ENCODE results near the gene PARPBP. TPM values are rescaled to one million over a fixed set of nuclear protein-coding genes. Genes with fewer than 3 reads are reported as not detected.

The PARPBP gene
- total and polyA plus RNA-seq, 7 donors = 0.23 to 2.4 (median 0.75) TPM

DNA sequence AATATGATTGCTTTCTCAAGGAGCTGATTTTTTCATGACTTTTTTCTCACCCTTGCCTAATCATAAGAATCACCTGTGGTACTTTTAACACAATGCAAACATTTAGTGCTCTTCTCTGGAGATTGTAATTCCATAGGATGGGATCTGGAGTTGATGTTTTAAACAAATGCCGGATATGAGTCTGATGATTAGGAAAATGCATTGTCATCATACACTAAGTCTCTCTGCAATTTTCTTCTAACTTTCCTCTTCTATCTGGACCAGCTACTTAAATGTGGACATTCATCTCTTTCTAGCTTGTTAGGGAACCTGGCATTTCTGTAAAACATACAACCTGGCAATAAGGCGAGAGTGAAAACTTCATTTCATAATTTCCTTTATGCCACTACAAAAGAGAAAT is 54.1 kb downstream of the PARPBP start:
- Histone ChIP-seq H3K9me3 (no peaks in the 10 kb centered on the region), H3K27me3 (ENCODE audit: insufficient read depth in 3 of 3, low read length in 2 of 3) (no peaks in the 10 kb centered on the region), H3K36me3 (ENCODE audit: insufficient read depth in 1 of 2, low read depth in 1 of 2) (no peaks in the 10 kb centered on the region), H3K4me1 (no peaks in the 10 kb centered on the region), H3K4me3 (no peak overlapping the region), H3K27ac (no peak overlapping the region)
- ATAC-seq = no peak
- intact Hi-C loops (cut with DNase I) = loop anchor here (5.0 to 10.0 kb wide), 2 partner anchors 191 to 308 kb away; partner anchors contain the start of gene IGF1 (in 2 of the 2)
- 86 to 95% (median 90%) methylated on average over 2 of the region's 2 CpGs for WGBS, 3 donors
- DNase-seq = no peak
- TF ChIP-seq, protein P1, sequence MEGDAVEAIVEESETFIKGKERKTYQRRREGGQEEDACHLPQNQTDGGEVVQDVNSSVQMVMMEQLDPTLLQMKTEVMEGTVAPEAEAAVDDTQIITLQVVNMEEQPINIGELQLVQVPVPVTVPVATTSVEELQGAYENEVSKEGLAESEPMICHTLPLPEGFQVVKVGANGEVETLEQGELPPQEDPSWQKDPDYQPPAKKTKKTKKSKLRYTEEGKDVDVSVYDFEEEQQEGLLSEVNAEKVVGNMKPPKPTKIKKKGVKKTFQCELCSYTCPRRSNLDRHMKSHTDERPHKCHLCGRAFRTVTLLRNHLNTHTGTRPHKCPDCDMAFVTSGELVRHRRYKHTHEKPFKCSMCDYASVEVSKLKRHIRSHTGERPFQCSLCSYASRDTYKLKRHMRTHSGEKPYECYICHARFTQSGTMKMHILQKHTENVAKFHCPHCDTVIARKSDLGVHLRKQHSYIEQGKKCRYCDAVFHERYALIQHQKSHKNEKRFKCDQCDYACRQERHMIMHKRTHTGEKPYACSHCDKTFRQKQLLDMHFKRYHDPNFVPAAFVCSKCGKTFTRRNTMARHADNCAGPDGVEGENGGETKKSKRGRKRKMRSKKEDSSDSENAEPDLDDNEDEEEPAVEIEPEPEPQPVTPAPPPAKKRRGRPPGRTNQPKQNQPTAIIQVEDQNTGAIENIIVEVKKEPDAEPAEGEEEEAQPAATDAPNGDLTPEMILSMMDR (IDR thresholded peaks at IDR 0.05) = no peak

DNA sequence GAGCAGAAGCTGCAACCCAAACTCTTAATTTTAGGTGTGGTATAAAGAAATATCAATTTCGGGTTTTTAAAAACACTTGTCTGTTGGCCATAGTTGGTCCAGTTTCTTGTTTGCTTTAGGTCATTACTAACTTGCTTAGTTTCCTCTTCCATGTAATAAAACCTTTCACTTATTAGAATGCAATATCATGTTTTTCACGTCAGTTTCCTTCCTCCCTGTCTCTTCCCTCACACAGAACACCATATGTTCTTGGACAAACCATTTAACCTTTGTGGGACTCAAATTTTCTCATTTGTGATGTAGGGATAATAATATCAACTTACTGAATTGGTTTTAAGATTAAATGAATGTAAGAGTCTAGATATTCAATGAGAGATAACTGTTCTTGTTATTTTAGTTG is 54.8 kb downstream of the PARPBP start:
- TF ChIP-seq, protein P1 (IDR thresholded peaks at IDR 0.05) = no peak
- WGBS, 3 donors = 86 to 94% (median 88%) methylated on average over 2 of the region's 2 CpGs
- Histone ChIP-seq H3K4me3 (no peak overlapping the region), H3K4me1 (no peaks in the 10 kb centered on the region), H3K9me3 (no peaks in the 10 kb centered on the region), H3K27me3 (ENCODE audit: insufficient read depth in 3 of 3, low read length in 2 of 3) (no peaks in the 10 kb centered on the region), H3K27ac (no peak overlapping the region), H3K36me3 (ENCODE audit: insufficient read depth in 1 of 2, low read depth in 1 of 2) (no peaks in the 10 kb centered on the region)
- DNase-seq (no peak), ATAC-seq (no peak)
- intact Hi-C loops (cut with DNase I) = loop anchor here (5.0 to 10.0 kb wide), 2 partner anchors 190 to 308 kb away; partner anchors contain the start of gene IGF1 (in 2 of the 2)

DNA sequence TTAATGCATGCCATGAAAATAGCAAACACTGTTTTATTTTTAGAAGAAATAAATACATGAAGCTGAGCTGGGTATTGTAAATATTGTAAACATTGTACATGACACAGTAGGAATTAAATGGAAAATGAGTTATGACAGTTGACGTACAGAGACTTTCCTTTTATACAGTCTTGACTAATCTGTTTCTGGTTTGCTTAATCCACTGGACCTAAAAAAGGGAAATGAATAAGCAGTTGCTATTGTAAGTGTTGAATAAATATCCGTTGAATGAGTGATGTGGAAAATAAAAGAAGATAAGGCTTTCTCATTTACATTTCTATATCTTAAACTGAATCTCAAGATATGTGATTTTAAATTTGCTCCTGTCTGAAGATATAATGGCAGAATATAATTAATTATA is 62.7 kb downstream of the PARPBP start:
- Histone ChIP-seq H3K4me3 (no peak overlapping the region), H3K27ac (no peak overlapping the region), H3K36me3 (ENCODE audit: insufficient read depth in 1 of 2, low read depth in 1 of 2) (no peaks in the 10 kb centered on the region), H3K9me3 (no peaks in the 10 kb centered on the region), H3K27me3 (ENCODE audit: insufficient read depth in 3 of 3, low read length in 2 of 3) (no peaks in the 10 kb centered on the region), H3K4me1 (no peaks in the 10 kb centered on the region)
- peak in 1 of 4 donors; percentile 67 for ATAC-seq
- TF ChIP-seq, protein P1 (IDR thresholded peaks at IDR 0.05) = no peak
- WGBS, 3 donors = 55 to 74% (median 73%) methylated on average over 2 of the region's 2 CpGs
- intact Hi-C loops (cut with DNase I) = no loop called here
- DNase-seq = no peak

DNA sequence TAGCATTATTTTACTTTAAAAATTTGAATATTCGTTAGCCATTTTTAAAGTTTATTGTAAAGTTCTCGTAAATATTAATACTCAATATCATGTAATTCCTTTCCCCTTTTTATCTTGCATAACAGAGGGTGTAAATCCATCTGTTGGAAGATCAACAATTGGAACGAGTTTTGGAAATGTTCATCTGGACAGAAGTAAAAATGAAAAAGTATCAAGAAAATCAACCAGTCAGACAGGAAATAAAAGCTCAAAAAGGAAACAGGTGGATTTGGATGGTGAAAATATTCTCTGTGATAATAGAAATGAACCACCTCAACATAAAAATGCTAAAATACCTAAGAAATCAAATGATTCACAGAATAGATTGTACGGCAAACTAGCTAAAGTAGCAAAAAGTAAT is 75.8 kb downstream of the PARPBP start:
- Histone ChIP-seq H3K27ac (no peak overlapping the region), H3K4me1 (no peaks in the 10 kb centered on the region), H3K36me3 (ENCODE audit: insufficient read depth in 1 of 2, low read depth in 1 of 2) (no peaks in the 10 kb centered on the region), H3K4me3 (no peak overlapping the region), H3K27me3 (ENCODE audit: insufficient read depth in 3 of 3, low read length in 2 of 3) (no peaks in the 10 kb centered on the region), H3K9me3 (no peaks in the 10 kb centered on the region)
- TF ChIP-seq, protein P1 (IDR thresholded peaks at IDR 0.05) = no peak
- 56 to 77% (median 60%) methylated on average over 4 of the region's 4 CpGs for WGBS, 3 donors
- intact Hi-C loops (cut with DNase I) = no loop called here
- ATAC-seq = no peak
- DNase-seq = no peak

DNA sequence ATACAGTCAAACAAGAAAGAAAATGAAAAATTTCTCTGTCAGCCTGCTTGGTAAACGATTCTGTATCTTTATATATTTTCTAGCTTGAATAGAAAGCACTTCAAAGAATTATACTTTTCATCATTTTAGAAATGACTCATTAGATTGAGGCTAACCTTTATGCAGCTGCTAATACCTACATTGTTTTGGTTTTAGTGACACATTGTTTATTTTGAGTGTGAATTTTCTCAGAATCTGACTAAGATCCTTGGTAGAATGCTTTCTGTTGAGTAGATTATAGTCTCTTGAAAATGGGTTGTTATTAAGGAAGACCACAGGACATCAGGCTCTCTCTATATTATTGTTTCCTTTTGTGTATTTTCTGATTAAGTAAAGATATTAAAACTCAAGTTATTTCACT is 77.8 kb downstream of the PARPBP start, which contains the start of gene PMCH:
PMCH (minus strand) TSS at position 45 of the 400 bp plus-strand sequence. CDS start 63 bp downstream, outside the sequence.
- TF ChIP-seq, protein P1 (IDR thresholded peaks at IDR 0.05) = no peak
- intact Hi-C loops (cut with DNase I) = no loop called here
- Histone ChIP-seq H3K36me3 (ENCODE audit: insufficient read depth in 1 of 2, low read depth in 1 of 2) (no peaks in the 10 kb centered on the region), H3K27me3 (ENCODE audit: insufficient read depth in 3 of 3, low read length in 2 of 3) (no peaks in the 10 kb centered on the region), H3K4me1 (no peaks in the 10 kb centered on the region), H3K27ac (no peak within 1 kb of the TSS), H3K9me3 (no peaks in the 10 kb centered on the region), H3K4me3 (no peak within 1 kb of the TSS)
- ATAC-seq = no peak
- no peak for DNase-seq
- 83 to 91% (median 90%) methylated on average over 1 of the region's 1 CpG for WGBS, 3 donors
